HG02884 (cell line): ENCODE measurements around the gene PPIB.

Experiments
- ATAC-seq: cut with Tn5 transposase; IDR thresholded peaks from one replicate; pipeline ENCODE4 v1.9.1; 2021; ENCODE audit warnings: mild to moderate bottlenecking, moderate library complexity; ENCODE audit not compliant: unreplicated experiment

PPIB gene

GRCh38 chr15:64162869-64163658, at the start of gene PPIB:
TSS of gene PPIB (minus strand) at chr15:64163022. CDS start at chr15:64162986, 36 bp downstream.
- peak; percentile 81 for ATAC-seq

- no peak for ATAC-seq
Measured at GRCh38 chr15:64211696-64212095, 48.9 kb upstream of the PPIB start.

GRCh38 chr15:64210371-64210770, 47.5 kb upstream of the PPIB start:
- ATAC-seq: no peak

GRCh38 chr15:64209680-64210334, 47.0 kb upstream of the PPIB start:
- no peak for ATAC-seq

- no peak for ATAC-seq
Measured at GRCh38 chr15:64205202-64205601, 42.4 kb upstream of the PPIB start.

- no peak for ATAC-seq
Measured at GRCh38 chr15:64197425-64197824, 34.6 kb upstream of the PPIB start.

- ATAC-seq: no peak
Measured at GRCh38 chr15:64193971-64194370, 31.1 kb upstream of the PPIB start.

- ATAC-seq: no peak
Measured at GRCh38 chr15:64191971-64192830, 29.4 kb upstream of the PPIB start.

- ATAC-seq: no peak
Measured at GRCh38 chr15:64187396-64188191, 24.8 kb upstream of the PPIB start.

- no peak for ATAC-seq
Measured at GRCh38 chr15:64185146-64185911, 22.5 kb upstream of the PPIB start.

GRCh38 chr15:64182859-64183370, 20.1 kb upstream of the PPIB start:
- no peak for ATAC-seq

- ATAC-seq: no peak
Measured at GRCh38 chr15:64180235-64180824, 17.5 kb upstream of the PPIB start.

GRCh38 chr15:64166102-64166890, 3.5 kb upstream of the PPIB start:
- ATAC-seq: no peak

GRCh38 chr15:64164436-64164835, 1.6 kb upstream of the PPIB start:
- ATAC-seq: no peak

- no peak for ATAC-seq
Measured at GRCh38 chr15:64163659-64164362, 989 bp upstream of the PPIB start.

GRCh38 chr15:64162478-64162868, 349 bp downstream of the PPIB start:
- ATAC-seq: peak; percentile 6

GRCh38 chr15:64161688-64162477, 939 bp downstream of the PPIB start:
- ATAC-seq: no peak
